Measurements from ENCODE around the gene ADAMTSL3.

- no peak for TF ChIP-seq YY1 (IDR thresholded peaks at IDR 0.05; ENCODE audit: low read depth)
- TF ChIP-seq RAD21 (IDR thresholded peaks at IDR 0.05; ENCODE audit: low read depth), result no peak
- TF ChIP-seq TEAD4 (IDR thresholded peaks at IDR 0.05), result no peak
- TF ChIP-seq, protein P1, sequence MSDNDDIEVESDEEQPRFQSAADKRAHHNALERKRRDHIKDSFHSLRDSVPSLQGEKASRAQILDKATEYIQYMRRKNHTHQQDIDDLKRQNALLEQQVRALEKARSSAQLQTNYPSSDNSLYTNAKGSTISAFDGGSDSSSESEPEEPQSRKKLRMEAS (IDR thresholded peaks at IDR 0.05), result no peak
- no peak for TF ChIP-seq USF1 (IDR thresholded peaks at IDR 0.05)
- no peak for TF ChIP-seq NFIC (IDR thresholded peaks at IDR 0.05)
- TF ChIP-seq, protein P2, sequence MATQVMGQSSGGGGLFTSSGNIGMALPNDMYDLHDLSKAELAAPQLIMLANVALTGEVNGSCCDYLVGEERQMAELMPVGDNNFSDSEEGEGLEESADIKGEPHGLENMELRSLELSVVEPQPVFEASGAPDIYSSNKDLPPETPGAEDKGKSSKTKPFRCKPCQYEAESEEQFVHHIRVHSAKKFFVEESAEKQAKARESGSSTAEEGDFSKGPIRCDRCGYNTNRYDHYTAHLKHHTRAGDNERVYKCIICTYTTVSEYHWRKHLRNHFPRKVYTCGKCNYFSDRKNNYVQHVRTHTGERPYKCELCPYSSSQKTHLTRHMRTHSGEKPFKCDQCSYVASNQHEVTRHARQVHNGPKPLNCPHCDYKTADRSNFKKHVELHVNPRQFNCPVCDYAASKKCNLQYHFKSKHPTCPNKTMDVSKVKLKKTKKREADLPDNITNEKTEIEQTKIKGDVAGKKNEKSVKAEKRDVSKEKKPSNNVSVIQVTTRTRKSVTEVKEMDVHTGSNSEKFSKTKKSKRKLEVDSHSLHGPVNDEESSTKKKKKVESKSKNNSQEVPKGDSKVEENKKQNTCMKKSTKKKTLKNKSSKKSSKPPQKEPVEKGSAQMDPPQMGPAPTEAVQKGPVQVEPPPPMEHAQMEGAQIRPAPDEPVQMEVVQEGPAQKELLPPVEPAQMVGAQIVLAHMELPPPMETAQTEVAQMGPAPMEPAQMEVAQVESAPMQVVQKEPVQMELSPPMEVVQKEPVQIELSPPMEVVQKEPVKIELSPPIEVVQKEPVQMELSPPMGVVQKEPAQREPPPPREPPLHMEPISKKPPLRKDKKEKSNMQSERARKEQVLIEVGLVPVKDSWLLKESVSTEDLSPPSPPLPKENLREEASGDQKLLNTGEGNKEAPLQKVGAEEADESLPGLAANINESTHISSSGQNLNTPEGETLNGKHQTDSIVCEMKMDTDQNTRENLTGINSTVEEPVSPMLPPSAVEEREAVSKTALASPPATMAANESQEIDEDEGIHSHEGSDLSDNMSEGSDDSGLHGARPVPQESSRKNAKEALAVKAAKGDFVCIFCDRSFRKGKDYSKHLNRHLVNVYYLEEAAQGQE (IDR thresholded peaks at IDR 0.05; ENCODE audit: low read depth), result no peak
- TF ChIP-seq ZBTB7A (IDR thresholded peaks at IDR 0.05; ENCODE audit: low read depth), result no peak
- TF ChIP-seq EGR1 (IDR thresholded peaks at IDR 0.05), result no peak
- no peak for TF ChIP-seq CEBPB (IDR thresholded peaks at IDR 0.05)
- TF ChIP-seq TCF12 (IDR thresholded peaks at IDR 0.05; ENCODE audit: low read depth), result no peak
These were observed 259.2 kb downstream of the ADAMTSL3 start for GRCh38 chr15:83913034-83913632.
